Fibroblast of skin of abdomen (primary cell): Measurements from ENCODE around the gene SLC22A7.
"Not testable (repeated sequence)": the region's sequence is repeated elsewhere in the genome, so short reads cannot be mapped to it uniquely, and the experiment has no call there.

Experiments
- DNase-seq: peaks from one replicate; pipeline ENCODE4 v3.0.0-alpha.2; 2013

The SLC22A7 gene

DNA sequence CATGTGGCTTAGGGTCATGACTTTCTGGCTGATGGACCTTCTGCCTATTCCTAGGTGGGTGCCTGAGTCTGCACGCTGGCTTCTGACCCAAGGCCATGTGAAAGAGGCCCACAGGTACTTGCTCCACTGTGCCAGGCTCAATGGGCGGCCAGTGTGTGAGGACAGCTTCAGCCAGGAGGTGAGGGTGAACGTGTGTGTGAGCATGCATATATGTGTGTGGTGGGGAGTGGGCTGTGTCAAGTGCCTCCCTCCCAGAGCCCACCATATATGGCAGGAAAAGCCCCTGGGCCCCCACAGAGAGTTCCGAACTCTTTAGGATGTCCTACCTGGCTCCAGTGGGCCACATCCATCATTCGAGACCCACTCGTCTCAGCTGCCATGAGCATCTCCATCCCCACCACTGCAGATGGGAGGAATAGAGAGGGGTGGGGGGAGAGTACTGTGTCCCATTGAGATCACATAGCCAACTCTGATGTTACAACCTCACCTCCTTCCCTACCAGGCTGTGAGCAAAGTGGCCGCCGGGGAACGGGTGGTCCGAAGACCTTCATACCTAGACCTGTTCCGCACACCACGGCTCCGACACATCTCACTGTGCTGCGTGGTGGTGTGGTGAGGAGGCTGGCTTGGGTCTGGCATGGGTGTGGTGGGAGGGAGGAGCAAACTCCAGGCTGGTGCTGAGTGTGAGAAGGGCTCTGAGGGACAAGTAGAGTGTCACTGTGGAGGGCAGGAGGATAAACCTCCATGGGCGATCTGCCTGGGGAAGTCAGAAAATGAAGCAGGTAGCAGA, 3.2 kb downstream of the SLC22A7 start:
- no peak for DNase-seq

DNA sequence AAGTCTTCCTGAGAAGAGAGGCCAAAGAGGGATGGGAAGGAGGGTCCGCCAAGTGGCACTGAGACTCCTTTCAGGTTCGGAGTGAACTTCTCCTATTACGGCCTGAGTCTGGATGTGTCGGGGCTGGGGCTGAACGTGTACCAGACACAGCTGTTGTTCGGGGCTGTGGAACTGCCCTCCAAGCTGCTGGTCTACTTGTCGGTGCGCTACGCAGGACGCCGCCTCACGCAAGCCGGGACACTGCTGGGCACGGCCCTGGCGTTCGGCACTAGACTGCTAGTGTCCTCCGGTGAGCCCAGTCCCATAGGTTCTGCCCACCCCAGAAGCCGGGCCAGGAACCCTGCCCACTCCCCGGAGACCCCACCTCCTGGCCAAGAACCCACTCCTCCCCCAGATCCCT, 4.1 kb downstream of the SLC22A7 start:
- DNase-seq = no peak

DNA sequence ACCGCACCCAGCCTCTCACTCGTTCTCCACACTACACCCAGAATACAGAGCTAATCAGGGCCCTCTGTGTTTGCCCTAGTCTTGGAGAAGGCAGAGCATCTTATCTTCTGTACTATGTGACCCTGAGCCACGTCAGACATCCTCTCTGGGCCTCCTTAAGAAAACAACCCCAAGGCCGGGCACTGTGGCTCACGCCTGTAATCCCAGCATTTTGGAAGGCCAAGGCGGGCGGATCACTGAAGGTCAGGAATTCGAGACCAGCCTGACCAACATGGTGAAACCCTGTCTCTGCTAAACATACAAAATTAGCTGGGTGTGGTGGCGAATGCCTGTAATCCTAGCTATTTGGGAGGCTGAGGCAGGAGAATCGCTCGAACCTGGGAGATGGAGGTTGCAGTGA, 4.9 kb downstream of the SLC22A7 start:
- DNase-seq = not testable (repeated sequence)

DNA sequence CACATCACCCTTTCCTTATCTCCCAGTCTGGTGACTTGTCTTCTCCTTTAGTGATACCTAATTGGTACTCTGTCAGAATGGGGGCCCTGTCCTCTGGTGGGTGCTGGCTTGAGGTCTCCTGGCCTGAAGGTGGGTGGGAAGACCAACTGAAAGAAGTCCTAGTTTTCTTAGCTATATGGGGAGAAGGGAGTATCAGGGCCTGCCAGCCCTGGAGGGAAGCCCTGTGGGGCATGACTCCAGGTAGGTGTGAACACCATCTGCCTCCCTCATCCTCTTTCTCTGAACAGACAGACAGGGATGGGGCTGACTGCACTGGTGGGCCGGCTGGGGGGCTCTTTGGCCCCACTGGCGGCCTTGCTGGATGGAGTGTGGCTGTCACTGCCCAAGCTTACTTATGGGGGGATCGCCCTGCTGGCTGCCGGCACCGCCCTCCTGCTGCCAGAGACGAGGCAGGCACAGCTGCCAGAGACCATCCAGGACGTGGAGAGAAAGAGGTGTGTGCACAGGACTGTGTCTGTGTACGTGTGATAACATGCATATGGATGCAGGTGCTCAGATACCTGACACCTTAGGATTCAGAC, 5.8 kb downstream of the SLC22A7 start:
- no peak for DNase-seq

DNA sequence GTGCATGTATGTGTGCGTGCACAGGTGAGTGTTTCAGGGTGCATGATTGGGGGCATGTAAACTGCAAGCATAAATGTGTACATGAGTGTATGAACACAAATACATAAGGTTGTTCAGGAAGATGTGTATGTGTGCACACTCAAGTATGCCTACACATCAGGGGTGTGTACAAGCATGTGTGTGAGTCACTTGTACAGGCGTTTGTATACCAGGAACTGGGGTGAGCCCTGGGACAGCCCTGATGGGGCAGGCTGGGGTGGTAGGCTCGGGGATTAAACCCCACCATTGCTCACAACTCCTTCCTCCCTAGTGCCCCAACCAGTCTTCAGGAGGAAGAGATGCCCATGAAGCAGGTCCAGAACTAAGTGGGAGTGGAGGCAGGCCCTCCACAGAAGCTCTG, 6.3 kb downstream of the SLC22A7 start:
- no peak for DNase-seq

DNA sequence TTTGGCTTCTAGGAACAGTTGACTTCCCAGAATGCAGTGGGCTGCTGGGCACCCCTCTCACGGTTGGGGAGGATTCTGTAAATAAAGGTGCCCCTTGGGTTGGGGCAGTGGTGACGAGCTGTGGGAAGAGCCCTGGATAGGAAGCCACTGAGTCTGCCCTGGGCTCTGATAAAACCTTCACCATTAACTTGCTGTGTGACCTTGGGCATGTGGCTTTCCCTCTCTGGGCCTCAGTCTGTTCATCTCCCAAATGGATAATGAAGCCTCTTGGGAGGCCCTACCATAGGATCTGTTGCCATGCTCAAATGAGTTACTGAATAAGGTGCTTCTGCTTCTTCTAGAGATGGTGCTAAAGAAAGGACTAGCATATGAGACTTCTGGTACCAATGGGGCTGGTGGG, 6.8 kb downstream of the SLC22A7 start:
- no peak for DNase-seq

DNA sequence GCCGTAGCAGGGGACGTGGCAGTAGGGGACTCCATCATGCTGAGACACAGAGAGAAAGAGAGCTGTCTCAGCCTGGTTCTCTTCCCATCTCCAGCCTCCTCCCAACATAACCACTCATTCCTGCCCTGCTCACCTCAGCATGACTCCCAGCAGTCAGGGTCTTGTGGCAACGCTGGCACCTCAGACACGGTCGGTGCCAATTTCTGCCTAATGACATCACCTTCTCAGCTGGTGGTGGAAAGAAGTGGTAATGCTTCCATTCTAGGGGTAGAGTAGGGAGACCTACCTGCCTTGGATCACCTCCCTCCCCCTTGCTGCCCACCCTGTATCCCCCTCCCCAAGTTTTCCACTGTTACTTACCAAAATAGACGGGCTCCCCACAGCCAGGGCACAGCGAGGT, 8.0 kb downstream of the SLC22A7 start:
- DNase-seq = no peak

DNA sequence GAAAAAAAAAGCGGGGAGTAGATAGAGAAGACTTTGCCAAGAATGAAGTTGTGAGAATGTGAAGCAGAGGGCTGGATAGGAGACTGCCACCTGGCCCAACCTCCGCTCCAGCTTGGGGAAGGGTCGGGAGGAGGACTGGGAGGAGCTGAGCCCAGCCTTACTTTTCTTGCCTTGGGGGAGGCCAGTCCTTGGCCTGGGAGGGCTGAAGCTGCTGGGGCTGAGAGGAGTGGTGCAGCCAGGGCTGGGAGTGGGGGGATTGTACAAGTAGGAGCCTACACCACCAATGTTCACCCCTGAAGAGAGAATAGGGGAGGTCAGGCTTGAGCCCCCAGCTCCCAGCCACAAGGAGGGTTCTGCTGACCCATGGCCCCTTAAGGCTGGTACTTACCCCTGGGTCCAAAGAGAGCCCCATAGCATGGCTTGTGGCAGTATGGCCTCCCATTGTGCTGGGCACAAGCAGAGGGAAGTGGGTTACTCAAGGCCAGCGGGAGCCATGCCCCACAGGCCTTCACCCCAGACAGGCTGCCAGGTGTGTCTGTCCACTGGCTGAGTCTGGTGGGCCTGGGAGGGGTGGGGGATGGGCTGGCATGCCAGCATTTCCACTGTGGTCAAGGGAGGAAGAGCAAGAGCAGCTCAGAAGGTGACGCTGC, 9.5 kb downstream of the SLC22A7 start:
- DNase-seq = no peak

DNA sequence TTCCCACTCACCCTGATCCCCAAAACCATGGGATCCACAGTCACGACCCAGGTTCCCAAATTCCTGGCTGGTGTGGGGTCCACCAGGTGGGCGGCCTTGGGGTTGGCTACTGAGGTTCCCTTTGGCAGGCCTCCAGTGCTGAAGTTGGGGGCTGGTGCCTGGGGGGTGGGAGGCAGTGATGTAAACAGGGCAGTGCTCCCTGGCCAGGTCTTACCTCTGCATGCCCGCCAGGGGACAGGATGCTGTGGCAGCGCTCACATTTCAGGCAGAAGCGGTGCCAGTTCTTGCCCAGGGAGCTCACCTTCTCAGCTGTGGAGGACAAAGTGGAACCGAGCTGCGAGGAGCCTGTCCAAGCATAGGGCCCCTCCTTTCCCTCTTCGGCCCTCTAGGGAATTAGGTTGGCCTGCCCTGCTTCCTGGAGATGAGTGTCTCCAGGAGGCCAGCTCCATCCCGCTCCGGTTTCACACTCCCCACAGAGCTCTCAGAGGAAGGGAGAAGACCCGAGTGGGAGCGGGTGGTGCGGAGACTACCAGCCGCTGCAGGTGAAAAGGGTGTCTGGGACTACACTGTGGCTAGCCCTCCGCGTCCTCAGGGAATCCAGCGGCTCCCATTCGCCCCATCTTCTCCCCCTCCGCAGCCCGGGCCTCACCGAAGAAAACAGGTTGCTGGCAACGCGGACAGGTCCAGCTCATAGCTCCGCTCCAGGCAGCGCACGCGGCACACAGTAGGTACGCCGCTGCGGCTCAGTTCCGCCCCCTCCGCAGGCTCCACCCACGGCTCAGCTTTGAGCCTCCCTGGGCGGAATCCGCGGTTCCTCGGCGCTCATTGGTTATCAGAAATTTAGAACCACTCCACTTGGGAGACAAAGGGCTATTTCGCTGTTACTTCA, 10.3 kb downstream of the SLC22A7 start, which contains the start of gene CRIP3:
Gene CRIP3, minus strand, starts transcription at position 726 of the 889 bp plus-strand sequence. Its CDS starts 34 bp downstream, at position 692.
- DNase-seq = peak; percentile 36

DNA sequence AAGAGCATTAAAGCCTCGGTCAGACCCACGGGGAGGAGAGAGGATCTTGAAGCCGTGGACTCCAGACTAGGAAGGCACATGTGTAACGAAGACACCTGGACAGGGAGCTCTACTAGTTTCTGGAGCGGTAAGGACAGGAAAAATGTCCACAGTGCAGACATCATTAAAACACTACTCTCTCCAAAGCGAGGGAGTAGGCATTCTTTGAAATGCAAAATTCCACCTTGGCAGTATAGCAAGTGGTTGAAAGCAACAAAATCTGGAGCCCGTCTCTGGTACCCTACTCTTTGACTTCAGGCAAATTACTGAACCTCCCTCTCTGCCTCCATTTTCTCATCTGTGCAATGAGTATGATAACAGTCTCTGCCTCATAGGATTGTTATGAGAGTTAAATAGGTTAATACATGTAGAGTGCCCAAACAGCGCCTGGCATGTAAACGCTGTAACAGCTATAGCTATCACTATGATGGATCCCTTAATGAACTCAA, 11.0 kb downstream of the SLC22A7 start:
- DNase-seq = no peak

DNA sequence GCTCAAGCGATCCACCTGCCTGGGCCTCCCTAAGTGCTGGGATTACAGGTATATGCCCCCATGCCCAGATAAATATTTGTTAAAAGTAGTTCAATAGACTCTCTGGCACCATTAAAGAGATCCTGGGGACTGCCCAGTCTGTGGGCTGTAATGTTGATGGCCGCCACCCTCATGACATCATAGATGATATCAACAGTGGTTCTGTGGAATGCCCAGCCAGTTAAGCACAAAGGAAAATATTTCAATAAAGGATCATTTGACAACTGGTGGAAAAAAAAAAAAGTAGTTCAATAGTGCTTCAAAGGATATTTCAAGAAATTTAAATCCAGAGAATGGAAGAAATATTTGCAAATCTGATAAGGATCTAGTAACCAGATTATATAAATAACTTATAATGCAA, 12.1 kb downstream of the SLC22A7 start:
- no peak for DNase-seq

DNA sequence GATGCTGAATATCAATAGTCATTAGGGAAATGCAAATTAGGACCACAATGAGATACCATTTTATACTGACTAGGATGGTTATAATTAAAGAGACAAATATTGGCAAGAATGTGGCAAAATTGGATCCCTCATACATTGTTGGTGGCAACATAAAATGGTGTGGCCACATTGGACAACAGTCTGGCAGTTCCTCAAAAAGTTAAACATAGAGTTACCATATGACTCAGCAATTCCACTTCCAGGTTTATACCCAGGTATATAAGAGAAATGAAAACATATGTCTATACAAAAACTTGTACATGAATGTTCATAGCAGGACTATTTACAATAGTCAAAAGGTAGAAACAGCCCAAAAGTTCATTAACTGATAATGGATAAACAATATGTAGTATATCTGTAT, 12.6 kb downstream of the SLC22A7 start:
- DNase-seq = no peak

DNA sequence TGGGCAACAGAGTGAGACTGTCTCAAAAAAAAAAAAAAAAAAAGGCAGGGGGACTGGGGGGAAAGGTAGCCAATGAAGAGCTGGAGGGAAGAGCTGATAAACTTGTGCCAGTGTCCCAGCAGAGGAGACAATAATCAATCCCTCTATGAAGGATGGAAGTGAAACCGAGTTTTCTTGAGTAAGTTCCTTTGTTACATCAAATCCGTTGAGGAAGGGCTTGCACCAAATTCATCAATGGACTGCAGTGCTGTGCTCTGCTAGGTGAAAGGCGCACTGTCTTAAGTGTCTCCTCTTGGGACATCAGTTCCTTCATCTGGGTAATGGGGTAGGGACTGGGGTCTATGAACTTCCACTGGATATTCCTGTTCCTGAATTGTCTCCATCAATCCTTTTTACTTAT, 13.6 kb downstream of the SLC22A7 start:
- no peak for DNase-seq

DNA sequence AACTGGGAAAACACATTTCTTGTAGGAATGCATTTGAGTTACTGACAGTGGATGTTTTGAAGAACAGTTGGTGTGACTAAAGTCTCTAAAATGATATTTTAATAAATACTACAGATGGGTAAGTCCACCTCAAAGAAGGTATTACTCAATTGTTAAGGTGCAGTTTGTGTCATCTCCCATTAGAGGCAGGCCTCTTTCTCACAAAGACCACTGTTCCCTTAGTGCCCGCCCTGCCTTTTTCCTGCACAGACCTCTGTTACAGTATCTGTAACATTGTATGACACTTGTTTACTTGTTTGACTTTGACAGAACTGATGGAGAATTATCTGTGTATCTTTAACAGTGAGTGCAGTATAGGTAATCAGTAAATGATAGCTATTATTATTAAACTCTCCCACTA, 15.8 kb downstream of the SLC22A7 start:
- DNase-seq = no peak

DNA sequence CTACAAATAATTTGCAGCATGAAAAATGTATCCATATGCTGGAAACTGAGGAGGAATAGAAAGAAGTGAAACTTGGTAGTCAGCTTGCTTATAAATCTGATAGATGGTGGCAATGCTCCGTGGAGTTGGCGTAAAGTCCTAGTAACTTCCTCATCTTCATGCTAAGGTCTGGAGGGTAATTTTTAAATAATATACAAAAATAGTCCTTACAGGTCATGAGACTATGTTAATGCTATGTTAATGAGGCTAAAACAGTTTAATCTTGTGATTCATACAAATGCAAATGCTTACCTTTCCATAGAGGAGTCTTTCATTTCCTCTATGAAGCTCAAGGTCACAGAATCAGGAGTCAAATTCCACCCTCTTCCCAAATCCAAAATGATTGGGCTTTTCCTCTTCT, 20.0 kb downstream of the SLC22A7 start:
- no peak for DNase-seq

DNA sequence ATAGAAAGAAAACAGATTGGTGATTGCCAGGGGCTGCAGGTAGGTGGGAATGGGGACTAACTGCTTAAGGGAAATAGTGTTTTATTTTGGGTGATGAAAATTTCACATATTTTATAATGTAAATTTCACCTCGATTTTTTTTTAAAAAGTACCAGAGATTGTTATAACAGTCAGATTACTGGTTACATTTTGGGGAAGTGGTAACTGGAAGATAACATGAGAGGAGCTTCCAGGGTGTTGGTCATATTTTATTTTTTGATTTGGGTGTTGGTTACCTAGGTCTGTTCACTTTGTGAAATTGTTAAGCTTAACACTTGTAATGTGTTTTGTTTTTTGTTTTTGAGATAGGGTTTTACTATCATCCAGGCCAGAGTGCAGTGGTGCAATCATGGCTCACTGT, 27.8 kb downstream of the SLC22A7 start:
- no peak for DNase-seq

DNA sequence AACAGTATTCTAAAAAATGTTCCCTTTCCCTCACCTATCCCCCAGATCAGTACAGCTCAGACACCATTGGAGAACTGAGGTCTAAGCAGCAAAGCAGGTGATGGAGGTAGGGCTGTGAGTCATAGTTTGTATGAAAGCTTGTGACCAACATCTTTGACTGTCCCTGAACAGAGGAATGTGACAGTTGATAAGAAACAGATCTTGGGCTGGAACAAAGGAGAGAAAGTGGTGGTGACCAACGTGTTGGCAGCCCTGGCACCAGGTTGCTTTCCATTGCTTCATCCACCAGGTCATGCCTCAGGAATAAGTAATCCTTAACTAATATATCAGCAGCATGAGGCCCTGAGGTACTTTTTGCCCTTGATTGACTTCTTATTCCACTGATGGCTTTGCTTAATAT, 30.5 kb downstream of the SLC22A7 start:
- DNase-seq = no peak

DNA sequence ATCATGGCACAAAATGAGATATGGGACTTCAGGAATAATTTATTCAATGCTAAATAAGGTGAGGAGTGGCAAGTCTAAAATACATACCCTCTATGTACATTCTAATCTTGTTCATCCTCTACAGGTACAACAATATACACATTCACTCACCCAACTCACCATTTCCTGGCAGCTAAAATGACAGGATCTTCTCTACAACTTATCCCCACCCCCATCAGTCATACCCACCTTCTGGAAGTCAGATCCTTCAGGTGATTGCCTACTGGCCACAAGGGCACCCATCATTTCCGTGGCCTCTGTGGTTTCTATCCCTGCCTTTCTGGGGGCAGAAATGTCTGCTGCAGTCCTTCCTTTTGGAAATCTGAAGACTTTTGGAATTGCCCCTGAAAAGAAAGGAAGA, 33.4 kb downstream of the SLC22A7 start:
- no peak for DNase-seq

DNA sequence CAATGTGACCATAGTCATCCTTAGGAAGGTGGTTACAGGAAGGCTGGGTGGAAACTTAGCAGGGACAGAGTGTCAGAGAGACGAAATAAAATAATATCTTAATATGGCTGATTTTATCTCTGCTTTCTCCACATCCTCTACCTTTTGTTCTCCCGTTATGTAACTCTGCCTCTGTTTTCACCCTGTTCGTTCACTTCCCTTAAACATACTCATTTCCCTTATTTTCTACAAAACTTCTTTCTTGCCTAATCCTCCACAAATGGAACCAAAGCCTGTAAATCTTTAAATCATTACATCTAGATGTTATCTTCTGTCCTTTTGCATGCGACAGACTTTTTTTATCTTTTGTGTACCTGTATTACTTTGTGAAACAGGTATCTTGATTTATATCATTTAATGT, 33.8 kb downstream of the SLC22A7 start:
- no peak for DNase-seq

DNA sequence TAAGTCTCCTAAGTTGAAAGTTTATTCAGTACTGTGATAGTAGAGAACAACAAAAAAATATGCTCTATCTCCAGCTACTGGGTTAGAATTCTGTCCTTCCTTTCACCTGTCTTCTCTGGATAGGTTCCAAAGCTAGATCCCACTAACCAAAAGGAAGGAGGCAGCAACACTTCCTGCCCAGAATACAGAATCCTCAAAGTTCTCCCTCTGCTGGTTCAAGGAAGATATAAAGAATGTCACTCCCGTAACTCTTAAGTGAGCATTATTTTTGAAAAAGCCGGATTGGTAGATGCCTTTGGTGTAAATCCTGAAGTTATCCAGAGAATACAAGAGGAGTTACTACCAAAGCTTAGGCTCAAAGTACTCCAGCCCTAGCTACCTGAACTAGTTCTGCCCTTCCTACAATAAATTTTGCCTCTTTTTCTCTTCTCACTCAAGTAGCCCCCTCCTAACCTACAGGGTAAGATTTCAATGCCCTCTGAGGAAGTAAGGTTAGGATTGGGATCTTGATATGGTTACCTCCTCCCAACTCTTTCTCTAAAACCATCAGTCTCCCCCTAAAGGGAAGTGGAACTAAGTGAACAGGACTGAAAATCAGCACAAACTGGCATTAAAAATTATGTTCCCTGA, 36.5 kb downstream of the SLC22A7 start:
- peak; percentile 67 for DNase-seq

DNA sequence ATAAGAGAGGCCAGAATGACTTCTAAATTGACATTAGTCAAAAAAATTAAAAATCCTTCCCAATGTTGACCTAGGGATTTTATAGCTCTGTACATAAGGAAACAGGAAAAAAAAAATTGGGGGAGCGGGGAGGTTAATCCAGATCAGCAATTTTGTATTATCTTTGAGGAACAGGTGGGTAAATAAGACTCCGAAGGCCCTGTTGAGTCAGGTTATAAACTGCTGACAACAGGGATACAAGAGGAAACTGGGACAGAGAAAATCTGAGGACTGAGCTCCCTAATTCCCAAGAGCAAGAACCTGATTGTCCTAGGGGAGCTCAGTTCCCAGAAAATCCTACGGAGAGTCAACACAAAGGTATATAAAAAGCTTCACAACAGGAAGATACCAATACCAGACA, 37.4 kb downstream of the SLC22A7 start:
- no peak for DNase-seq

DNA sequence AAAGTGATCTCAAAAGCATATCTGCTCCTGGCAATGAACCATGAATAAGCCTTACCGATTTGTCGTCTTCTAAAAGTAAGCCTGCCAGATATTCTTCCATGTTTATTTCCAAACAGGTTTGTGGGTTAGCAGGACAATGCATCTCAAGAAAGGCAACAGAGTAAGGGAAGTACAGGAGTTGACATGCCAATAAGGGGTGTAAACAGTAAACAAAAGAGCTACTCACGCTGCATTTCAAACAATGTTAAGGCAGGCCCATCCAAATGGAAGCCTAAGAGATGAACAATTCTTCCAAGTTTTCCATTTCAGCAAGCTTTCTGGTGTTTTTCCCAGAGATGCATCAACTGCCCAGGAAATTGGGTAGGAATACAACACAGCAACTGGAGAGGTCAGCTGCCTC, 38.3 kb downstream of the SLC22A7 start:
- DNase-seq = no peak
